ENCODE results near the gene HEYL.

GRCh38 chr1:39614488-39614887 is 25.0 kb downstream of the HEYL start:
- TF ChIP-seq CTCF (IDR thresholded peaks at IDR 0.05) (no peak), POLR2A (IDR thresholded peaks at IDR 0.05) (no peak)
